Measurements from ENCODE around the gene KLHL41.

KLHL41 gene

GRCh38 chr2:169509298-169509885, at the start of gene KLHL41:
Gene KLHL41, plus strand, starts transcription at chr2:169509702. Its CDS starts 77 bp downstream, at chr2:169509779.
- no peak for TF ChIP-seq CTCF (IDR thresholded peaks at IDR 0.05; ENCODE audit: borderline replicate concordance, insufficient read depth, low read depth, low read length)
- H3K4me3 ChIP-seq (ENCODE audit: low read depth, low read length) = no peak within 1 kb of the TSS

- no peak for TF ChIP-seq CTCF (IDR thresholded peaks at IDR 0.05; ENCODE audit: borderline replicate concordance, insufficient read depth, low read depth, low read length)
- H3K4me3 ChIP-seq (ENCODE audit: low read depth, low read length) = no peak overlapping the region
Observed at GRCh38 chr2:169461143-169461542, 48.4 kb upstream of the KLHL41 start.

- H3K4me3 ChIP-seq (ENCODE audit: low read depth, low read length) = no peak overlapping the region
- no peak for TF ChIP-seq CTCF (IDR thresholded peaks at IDR 0.05; ENCODE audit: borderline replicate concordance, insufficient read depth, low read depth, low read length)
Observed at GRCh38 chr2:169462896-169463695, 46.4 kb upstream of the KLHL41 start.

GRCh38 chr2:169464466-169464865, 45.0 kb upstream of the KLHL41 start:
- no peak overlapping the region for H3K4me3 ChIP-seq (ENCODE audit: low read depth, low read length)
- TF ChIP-seq CTCF (IDR thresholded peaks at IDR 0.05; ENCODE audit: borderline replicate concordance, insufficient read depth, low read depth, low read length) = no peak

- H3K4me3 ChIP-seq (ENCODE audit: low read depth, low read length) = no peak overlapping the region
- TF ChIP-seq CTCF (IDR thresholded peaks at IDR 0.05; ENCODE audit: borderline replicate concordance, insufficient read depth, low read depth, low read length) = no peak
Observed at GRCh38 chr2:169464882-169465281, 44.6 kb upstream of the KLHL41 start.

- no peak overlapping the region for H3K4me3 ChIP-seq (ENCODE audit: low read depth, low read length)
- no peak for TF ChIP-seq CTCF (IDR thresholded peaks at IDR 0.05; ENCODE audit: borderline replicate concordance, insufficient read depth, low read depth, low read length)
Observed at GRCh38 chr2:169468841-169469240, 40.7 kb upstream of the KLHL41 start.
